ENCODE measurements around the gene WDR7.
A peak's percentile ranks its signal among the peaks of the same experiment; 100 is the strongest.
"Not testable (repeated sequence)": the region's sequence is repeated elsewhere in the genome, so short reads cannot be mapped to it uniquely, and the experiment has no call there.

WDR7 gene

DNA sequence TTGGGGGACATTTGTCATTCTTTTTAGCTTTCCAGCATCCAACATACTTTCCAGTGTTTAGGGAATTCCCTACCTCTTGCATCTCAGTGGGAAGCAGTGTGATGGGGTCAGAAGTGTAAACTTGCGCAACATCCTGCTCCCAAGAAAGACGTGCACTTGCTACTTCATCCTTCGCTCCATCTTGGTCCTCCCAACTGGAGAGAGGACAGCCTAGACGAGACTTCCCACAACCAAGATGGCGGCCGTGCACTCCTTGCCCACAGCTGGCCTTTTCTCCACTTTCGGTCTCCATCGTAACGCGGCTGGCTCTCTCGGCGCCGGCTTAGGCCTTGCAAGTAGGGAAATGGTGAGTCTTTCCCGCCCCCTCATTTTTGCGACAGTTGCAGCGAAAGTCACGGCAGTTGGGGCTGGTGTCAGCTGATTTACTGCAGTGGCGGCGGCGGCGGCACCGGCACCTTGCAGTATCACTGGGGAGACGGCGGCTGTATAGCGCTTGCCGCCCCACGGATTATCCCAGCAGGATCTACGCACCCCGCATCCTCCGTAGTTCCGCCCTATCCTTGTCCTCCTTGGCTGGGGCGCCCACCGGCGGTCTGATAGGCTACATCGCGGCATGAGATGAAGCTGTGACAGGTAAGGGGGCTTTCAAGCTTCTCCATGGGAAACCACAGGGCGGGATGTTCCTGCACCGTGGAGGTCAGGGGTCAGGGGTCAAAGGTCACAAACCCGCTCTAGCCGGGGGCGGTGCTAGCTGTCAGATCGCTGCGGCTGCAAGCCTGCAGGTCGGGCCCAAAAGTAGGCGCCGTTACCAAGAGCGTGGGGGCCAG is at the start of gene WDR7:
Gene WDR7, plus strand, starts transcription at position 416 of the 827 bp plus-strand sequence. CDS start 21,157 bp downstream, outside the sequence.
- peak; percentile 98 for DNase-seq

DNA sequence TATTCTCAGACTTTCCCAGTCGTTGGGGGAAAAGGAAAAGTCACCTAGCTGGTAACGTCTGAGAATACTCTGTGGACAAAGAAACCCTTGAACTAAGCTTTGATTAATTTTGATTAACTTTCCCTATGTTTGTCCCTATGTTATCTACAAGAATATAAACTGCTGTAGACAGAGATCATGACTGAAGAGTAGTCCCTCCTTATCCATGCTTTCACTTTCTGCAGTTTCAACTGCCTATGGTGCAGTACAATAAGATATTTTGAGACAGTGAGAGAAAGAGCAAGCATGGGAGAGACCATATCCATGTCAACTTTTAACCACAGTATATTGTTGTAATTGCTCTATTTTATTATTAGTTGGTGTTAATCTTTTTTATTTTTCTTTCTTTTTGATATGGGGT is 44.5 kb upstream of the WDR7 start:
- DNase-seq: no peak

DNA sequence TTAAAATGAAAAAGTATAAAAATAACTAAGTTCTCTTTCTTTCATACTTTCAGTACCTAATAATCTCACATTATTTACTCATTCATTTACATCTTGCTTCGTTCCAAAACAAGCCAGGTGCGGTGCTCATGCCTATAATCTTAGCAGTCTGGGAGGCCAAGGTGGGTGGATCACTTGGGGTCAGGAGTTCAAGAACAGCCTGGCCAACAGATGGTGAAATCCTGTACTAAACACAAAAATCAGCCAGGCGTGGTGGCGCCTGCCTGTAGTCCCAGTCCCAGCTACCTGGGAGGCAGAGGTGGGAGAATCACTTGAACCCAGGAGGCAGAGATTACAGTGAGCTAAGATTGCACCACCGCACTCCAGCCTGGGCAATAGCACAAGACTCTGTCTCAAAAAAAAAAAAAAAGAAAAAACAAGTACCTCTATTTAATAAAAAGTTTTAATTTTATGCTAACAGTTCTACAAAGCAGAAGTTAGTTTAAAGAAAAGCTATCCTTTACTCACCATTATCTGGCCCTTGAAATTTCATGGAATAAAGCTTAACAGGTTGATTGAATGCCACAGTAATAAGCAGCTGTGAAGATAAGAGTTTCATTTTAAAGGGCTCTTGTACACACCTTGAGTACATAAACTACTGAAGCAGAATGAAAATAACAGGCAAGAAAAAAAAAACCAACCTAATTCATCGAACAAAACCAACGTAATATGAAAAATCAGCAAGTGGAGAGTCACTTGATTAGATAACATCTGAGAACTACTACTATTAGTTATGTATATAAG is 35.2 kb upstream of the WDR7 start:
- no peak for DNase-seq

DNA sequence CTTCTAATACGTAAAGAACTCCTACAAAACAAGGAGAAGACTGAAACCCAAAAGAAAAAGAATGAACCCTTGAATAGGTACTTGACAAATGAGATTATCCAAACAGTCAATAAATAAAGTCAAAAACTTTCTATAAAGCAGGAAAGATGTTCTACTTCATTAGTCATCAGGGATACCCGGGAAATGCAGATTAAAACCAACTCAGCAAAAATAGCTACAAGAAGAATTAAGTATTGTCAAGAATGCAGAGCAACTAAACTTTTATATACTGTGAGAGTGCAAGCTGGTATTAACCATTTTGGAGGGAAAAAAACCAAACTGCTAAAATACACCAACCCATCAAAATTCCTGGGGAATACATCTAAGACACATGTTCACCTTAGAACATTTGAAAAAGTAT is 23.2 kb upstream of the WDR7 start:
- no peak for DNase-seq

DNA sequence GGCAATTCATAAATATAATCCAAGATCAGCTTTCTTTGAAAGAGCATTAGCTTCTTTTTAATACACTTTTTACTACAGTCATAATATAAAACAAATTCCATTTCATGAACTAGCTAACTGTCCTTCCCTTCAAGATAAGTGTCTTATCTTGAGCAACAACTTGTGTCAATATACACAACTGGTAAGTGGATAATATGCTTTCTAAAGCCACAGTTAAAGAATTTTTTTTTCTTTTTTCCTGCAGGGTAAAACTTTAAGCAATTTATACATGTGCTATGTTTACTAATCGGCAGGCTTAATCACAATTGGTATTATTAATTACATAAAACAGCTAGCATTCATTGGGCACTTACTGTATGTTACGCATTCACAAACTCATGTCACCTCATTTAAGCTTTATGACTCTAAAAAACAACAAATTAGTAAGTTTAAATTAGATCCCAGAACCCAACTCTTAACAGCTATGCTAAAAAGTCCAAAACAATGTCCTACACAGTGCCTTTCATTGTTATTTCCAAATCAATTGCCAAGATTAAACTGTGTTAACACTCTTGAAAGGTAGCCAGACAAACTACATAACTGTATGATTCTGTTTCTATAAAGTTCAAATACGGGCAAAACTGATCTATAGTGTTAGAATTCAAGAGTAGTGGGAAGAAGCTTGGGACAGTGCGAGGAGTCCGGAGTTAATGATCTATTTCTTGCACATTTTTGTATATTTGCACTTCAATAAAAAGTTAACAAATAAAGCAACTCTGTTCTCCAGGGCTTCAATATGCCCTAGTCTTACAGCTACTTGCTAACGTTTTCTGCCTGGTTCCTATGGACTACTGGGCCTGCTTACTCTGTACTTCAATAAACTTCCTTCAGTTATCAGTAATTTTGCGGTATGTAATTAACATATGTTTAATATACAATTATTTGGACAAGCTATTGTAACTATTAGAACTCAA is 18.8 kb upstream of the WDR7 start:
- DNase-seq: no peak

DNA sequence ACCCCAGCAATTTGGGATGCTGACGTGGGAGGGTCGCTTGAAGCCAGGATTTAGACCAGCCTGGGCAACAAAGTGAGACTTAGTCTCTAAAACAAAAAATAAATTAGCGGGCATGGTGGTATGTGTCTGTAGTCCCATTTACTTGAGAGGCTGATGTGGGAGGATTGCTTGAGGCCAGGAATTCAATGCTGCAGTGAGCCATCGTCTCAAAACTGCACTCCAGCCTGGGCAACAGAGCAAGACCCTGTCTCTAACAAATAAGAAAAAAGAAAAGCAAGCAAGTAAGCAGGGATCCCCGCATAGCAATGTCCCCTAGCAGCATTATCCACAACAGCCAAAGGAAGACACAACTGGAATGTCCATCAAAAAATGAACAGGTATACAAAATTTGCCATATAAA is 16.2 kb upstream of the WDR7 start:
- DNase-seq: no peak

DNA sequence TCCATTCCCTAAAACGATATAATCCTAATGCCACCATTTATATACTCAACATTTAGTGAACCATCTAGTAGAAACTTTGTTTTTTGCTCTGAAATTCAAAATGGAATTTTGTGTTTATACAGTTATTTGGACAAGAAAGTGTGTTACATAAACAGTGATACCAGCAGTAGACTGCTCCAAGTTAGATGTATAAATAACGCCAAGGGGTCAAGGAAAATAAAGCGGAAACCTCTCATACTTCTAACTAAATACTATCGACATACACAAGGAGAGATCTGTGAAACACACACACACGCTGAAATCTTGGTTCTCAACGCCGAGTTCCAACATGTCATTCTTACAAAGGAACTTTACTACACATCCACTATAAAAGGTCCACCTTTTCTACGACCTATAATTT is 14.0 kb upstream of the WDR7 start:
- DNase-seq: no peak

DNA sequence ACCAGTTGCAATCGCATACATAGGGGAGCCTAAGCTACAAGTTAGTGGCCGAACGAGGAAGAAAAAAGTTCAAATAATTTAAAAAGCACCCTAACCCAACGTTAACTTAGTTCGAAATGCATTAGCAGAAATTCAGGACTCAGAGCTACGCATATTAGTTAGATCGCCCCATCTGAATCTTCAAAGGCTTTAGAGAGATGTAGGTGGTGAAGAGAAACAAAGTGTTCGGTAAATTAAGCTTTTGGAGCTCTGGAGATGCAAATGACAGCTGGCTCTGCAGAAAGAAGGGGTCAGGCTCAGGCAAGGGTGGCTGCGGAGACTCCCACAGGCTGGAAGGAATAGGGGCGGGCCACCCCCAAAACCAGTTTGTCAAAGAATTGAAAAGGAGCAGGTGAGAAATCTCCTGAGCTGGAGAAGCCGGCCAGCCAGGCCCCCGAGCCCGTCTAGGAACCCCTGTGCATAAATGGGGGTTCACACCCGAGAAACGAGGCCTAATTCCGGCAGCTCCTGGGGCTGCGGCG is 13.4 kb upstream of the WDR7 start:
- DNase-seq: no peak

DNA sequence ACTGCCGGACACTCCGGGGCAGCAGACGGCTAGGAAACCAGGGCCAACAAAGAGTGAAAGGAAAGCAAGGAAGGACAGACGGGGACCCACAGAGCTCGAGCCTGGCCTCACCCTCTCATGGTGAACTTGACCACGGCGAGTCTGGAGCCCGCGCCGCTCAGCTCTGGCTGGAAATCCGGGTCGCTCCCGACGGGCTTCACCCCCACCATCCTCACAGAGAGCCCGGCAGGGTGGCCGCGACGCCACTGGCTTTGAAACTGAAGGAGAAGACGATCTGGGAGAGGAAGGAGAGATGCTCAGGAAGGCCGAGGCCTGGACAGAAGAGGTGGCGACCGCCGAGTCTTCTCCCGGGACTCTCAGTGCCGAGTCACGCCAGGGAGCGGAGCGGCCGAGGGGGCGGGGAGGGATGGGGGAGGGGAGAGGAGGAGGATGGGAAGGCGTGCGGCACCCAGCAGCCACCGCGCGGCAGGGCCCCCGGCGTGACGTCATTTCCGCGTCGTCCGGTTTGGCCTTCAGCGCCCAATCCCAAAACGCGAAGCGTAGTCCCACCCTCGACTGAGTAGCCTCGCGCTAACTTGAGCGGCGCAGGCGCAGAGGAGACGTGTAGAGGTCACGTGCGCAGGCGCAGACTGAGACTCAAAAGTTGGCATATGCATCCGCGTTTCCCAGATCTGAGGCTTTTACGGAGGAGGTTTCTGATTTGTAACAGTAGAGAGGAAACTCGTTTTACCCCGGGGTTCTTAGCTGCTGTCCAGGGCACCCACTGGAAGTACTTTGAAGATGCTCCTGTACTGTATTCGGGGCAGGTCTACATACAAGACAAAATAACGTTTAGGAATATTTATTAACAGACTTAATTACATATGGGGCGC is 12.7 kb upstream of the WDR7 start, which contains the start of gene TXNL1:
Gene TXNL1, minus strand, starts transcription at position 361 of the 872 bp plus-strand sequence. Its CDS starts 152 bp downstream, at position 209.
- peak; percentile 99 for DNase-seq

DNA sequence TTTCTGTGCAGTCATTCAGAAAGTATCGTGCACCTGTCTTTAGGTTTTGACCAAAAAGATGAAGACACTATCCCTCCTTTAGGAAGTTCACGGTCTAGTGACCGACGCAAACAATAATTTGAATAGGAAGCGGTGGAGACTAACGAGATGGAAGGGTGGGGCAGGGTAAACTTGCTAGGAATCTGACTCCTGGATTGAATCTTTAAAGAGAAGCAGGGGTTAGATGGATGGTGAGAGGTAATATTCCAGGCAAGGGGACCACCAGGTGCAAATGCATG is 12.1 kb upstream of the WDR7 start:
- no peak for DNase-seq

DNA sequence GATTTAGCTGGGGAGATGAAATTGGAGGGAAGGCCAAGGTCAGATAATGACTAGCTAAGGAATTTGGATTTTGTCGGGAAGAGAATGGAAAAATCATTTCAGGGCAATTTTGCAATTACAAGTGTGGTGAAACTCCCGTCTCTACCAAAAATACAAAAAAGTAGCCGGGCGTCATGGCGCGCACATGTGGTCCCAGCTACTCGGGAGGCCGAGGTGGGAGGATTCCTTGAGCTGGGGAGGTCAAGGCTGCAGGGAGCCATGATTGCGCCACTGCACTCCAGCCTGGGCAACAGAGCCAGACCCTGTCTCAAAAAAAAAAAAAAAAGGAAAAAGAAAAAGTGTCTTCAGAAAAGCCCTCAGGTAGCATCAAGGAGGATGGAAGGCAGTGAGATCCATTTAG is 11.6 kb upstream of the WDR7 start:
- DNase-seq: no peak

DNA sequence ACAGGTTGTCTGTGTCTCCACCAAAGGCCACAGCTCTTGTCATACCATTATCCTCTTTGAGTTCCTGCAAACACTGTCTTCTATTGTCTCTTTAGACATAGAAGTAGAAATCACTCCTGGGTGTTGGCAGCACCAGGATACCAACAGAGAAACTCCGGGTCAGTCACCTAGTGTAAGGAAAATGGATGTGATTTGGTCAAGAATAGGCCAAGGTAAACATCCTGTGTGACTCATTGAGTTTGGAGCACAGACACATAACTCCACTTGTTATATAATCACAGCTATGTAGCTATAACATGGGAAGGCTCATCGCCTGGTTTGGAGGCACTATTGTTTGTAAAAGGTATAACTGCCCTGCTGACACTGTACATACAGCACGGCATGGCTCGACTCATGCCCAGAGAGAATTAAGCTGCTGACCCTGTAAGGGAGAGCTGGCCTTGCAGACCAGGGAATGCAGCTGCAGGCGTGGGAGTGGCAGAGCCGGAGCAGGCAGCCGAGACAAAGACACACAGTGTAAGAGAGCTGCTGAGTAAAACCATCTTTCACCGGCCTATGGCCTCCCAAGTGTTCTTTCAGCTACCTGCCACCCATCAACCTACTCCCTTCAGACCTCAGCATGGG is 9.3 kb upstream of the WDR7 start:
- peak; percentile 13 for DNase-seq

DNA sequence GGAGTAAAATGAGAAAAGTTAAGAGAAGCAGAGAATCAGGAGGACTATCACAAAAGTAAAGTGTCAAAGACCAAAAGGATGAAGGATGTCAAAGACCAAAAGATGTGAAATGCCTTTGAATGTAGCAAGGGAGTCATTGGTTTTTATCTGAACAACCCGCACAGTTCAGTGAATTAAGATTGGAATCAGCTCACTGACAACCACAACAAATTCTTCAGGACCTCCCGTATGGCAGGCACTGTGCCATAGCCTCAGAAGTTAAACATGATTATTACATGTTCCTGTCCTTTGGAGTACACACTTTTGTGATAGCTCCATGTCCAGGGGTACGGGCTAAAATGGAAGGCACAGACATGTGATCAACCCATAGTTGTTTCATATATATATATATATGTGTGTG is 7.8 kb upstream of the WDR7 start:
- no peak for DNase-seq

DNA sequence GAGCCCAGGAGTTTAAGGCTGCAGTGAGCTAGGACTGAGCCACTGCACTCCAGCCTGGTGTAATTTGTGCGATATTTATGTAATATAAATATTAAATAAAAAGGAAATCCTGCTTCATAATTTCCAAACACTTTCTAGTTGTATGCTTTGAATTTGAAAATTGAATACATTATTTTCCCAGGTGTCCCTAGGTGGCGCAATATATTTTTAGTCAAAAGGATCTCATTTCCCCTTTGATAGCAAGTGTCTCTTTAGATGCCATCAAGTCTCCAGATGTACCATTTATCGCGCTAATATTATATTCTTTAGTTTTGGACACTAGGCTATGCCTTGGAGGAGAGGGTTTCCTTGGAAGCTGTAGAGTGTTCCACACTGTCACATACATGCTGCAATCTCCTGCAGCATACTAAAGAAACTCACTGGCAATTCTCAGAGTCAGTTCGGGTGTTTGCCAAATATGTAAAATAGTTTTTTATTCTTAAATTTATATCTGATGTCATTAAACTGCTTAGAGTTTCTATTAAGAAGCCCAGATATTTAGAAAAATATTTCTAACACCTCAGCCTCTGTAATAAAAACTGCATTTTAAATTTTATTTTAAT is 5.6 kb upstream of the WDR7 start:
- no peak for DNase-seq

DNA sequence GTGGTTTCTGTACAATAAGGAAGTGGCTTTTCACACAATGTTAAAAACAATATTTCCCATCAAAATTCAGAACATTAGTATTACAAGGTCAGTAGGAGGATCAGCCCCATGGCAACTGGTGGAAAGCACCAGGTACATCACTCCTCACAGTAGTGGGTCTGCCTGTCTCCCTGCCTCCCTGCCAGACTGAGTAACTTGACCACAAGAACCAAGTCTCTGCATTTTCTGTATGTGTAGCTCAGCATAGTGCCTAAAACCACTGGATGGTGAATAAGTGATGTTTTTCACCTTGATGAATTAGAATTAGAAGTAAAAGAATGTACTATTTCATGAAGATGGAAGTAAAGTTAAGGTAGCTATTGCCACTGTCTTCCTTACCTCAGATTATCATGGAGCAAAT is 4.1 kb upstream of the WDR7 start:
- DNase-seq: no peak

DNA sequence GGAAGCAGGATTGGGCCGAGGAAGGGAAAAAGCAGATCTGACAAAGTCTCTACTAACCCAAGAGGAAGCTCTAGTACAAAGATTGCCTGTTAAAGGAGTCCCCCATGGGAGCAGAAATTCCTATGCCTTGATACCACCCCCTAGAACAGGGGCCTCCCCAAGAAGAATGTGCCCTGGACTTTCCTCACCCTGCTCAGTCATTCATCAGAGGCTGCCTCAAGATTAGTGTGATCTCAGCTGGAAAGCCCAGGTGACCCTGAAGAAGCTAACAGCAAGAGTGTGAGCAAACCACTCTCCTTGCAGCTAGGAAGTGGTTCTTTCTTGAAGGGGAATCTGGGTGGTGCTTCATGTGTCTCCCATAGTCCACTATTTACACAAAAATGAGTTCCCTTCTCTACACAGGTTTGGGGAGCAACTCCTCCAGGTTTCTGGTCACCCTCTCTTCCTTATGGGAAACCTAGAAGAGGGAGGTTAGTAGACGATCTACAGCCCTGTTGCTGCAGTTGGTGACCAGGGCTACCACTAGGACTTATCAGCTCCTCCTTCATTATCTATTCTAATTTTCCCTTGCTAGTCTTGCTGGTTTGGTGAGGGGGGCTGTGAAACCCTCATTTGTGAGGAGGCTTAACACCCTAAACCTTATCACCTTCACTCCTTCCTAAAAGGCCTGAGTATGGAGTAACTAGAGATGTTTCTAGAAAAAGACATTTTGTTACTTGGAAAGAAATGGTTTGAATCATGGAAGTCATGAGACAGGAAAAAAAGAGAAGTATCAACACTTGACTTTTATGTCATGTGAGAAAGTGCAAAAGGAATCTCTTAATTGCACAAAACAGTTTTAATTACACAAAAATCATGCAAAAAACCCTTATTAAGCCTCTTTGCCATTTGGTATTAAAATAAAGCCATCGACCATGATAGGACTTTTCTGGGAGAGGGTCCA is 2.9 kb upstream of the WDR7 start:
- no peak for DNase-seq

DNA sequence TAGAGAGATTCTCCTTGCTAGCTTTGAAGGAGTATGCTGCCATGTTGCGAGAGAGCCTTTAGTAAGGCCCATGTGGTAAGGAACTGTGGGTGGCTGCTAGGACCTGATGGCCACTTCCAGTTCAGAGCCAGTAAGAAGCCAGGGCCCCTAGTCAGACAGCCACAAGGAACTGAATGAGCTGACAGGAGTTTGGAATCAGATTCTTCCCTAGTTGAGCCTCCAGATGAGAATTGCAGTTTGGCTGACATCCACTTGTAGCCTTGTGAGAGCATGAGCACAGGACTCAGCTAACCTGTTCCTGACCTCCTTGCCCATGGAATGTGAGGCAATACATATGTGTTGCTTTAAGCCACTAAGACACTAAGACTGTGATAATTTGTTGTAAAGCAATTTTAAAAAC is 1.2 kb upstream of the WDR7 start:
- no peak for DNase-seq

DNA sequence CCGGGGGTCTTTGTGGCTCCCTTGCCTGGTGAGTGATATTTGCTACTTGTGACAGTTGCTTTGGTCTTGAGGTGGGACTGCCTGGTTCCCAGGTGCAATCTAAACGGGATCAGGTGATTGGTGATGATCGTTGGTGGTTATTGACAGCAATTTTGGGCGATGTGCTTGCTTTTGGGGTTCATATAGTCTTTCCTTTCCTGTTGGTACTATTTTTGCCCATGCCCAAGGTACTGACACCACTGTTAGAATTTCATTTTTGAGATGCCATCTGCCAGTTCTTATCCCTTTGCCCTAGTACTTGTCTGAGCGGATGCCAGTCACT is 573 bp downstream of the WDR7 start:
- DNase-seq: no peak

DNA sequence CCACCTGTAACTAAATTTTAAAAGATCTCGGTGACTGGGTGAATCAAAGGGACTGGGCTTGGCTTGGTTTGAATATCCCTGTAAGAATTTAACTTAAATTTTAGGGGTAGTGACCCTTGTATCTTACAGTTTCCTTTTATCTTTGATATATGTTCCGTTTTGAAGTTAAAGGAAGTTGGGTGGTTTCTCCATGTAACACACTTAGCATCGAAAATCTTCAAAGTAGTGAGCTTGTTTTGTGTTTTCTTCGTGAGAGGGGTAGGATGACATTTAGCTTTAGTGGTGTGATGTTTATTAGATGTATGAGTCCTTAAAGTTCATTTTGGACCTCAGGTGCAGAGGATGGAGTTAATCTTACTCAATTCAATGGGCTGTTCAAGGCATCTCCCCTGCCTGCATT is 1.6 kb downstream of the WDR7 start:
- no peak for DNase-seq

DNA sequence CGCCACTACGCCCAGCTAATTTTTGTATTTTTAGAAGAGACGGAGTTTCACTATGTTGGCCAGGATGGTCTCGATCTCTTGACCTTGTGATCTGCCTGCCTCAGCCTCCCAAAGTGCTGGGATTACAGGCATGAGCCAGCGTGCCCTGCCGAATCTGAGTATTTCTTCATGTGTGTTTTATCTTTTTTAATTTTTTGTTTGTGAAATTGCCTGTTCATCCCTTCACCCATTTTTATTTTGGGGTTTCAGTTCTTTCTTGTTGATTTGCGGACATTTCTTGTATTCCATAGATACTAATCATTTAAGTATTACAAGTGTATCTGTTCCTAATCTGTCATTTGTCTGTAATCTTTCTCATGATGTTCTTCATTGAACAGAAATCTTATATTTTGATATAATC is 3.1 kb downstream of the WDR7 start:
- DNase-seq: not testable (repeated sequence)
